ENCODE measurements around the gene CAMK2G.

Gene CAMK2G

DNA sequence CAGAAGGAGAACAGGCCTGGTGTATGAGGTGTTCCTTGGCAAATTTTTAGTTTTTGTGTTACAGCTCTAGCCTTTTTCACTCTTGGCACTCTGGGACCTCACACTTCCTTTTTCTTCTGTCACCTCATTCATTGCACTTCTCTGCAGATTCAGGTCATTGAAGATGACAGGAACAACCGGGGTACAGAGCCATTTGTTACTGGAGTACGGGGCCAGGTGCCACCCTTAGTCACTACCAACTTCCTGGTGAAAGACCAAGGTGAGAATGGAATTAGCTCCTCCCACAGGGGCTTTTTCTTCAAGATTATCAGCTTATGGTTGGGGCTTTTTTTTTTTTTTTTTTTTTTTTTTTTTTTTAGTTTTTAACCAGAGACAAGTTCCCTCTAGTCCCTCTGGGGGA is 111.0 kb downstream of the CAMK2G start:
- no peak for DNase-seq

DNA sequence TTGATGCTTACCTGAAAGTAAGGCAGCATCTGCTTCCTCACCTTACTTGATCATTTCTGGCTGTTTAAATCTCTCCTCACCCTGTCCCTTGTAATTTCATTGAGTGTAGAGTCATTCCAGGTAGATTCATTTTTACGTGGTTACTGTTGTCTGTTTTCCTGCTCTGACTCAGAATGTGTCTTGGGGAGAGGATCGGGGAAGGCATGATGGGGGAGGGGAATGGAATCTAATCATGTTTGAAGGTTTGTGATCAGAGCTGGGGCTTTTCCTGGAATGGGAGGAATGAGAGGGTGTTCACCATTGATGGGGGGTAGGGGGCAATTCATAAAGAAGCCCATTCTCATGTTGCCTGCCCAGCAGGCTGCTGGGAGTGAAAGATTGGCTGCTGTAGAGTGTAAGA is 111.4 kb downstream of the CAMK2G start:
- peak; percentile 24 for DNase-seq

Data from fibroblast of skin of scalp (primary cell).